ENCODE measurements around the gene SNHG17. TPM values are rescaled to one million over a fixed set of nuclear protein-coding genes. Genes with fewer than 3 reads are reported as not detected.
"Not testable (repeated sequence)": the region's sequence is repeated elsewhere in the genome, so short reads cannot be mapped to it uniquely, and the experiment has no call there.

Gene SNHG17
- total RNA-seq, 1 donor from 2014 or later = 31.6 TPM

GRCh38 chr20:38434301-38434741 is 807 bp downstream of the SNHG17 start:
- TF ChIP-seq CTCF (IDR thresholded peaks at IDR 0.05; ENCODE audit: unreplicated experiment) = no peak
- no peak for DNase-seq (ENCODE audit: low spot score, unreplicated experiment)
- peak overlapping the region; percentile 95 for H3K27ac Mint-ChIP-seq

GRCh38 chr20:38433304-38433972 is 1.7 kb downstream of the SNHG17 start:
- Mint-ChIP-seq H3K9me3 (ENCODE audit: low read depth) (no peaks in the 10 kb centered on the region), H3K27me3 (no peaks in the 10 kb centered on the region), H3K27ac (peak overlapping the region; percentile 33), H3K4me1 (ENCODE audit: low read depth) (peaks cover 13% of the 10 kb centered on the region), H3K4me3 (ENCODE audit: low read depth) (peak overlapping the region; percentile 96), H3K36me3 (ENCODE audit: insufficient read depth) (peaks cover 21% of the 10 kb centered on the region)
- no peak for TF ChIP-seq CTCF (IDR thresholded peaks at IDR 0.05; ENCODE audit: unreplicated experiment)
- DNase-seq (ENCODE audit: low spot score, unreplicated experiment) = no peak

More at GRCh38 chr20:38434301-38434741, 807 bp downstream of the SNHG17 start:
- Mint-ChIP-seq H3K4me3 (ENCODE audit: low read depth) (peak overlapping the region; percentile 96), H3K9me3 (ENCODE audit: low read depth) (no peaks in the 10 kb centered on the region), H3K4me1 (ENCODE audit: low read depth) (peaks cover 13% of the 10 kb centered on the region), H3K27me3 (peaks cover 7% of the 10 kb centered on the region), H3K36me3 (ENCODE audit: insufficient read depth) (peaks cover 18% of the 10 kb centered on the region)

GRCh38 chr20:38432870-38433269 is 2.3 kb downstream of the SNHG17 start:
- peaks cover 13% of the 10 kb centered on the region for H3K4me1 Mint-ChIP-seq (ENCODE audit: low read depth)
- H3K9me3 Mint-ChIP-seq (ENCODE audit: low read depth); H3K4me3 Mint-ChIP-seq (ENCODE audit: low read depth); H3K27ac Mint-ChIP-seq; DNase-seq (ENCODE audit: low spot score, unreplicated experiment); H3K27me3 Mint-ChIP-seq: not testable (repeated sequence)
- peaks cover 24% of the 10 kb centered on the region for H3K36me3 Mint-ChIP-seq (ENCODE audit: insufficient read depth)

GRCh38 chr20:38432292-38432691 is 2.8 kb downstream of the SNHG17 start:
- H3K36me3 Mint-ChIP-seq (ENCODE audit: insufficient read depth) = peaks cover 24% of the 10 kb centered on the region
- H3K4me3 Mint-ChIP-seq (ENCODE audit: low read depth) = no peak overlapping the region
- no peaks in the 10 kb centered on the region for H3K9me3 Mint-ChIP-seq (ENCODE audit: low read depth)
- no peaks in the 10 kb centered on the region for H3K27me3 Mint-ChIP-seq
- no peak for TF ChIP-seq CTCF (IDR thresholded peaks at IDR 0.05; ENCODE audit: unreplicated experiment)
- no peak for DNase-seq (ENCODE audit: low spot score, unreplicated experiment)
- peaks cover 13% of the 10 kb centered on the region for H3K4me1 Mint-ChIP-seq (ENCODE audit: low read depth)
- H3K27ac Mint-ChIP-seq = no peak overlapping the region

- TF ChIP-seq CTCF (IDR thresholded peaks at IDR 0.05; ENCODE audit: unreplicated experiment) = no peak
- H3K27ac Mint-ChIP-seq = no peak overlapping the region
- no peaks in the 10 kb centered on the region for H3K27me3 Mint-ChIP-seq
- no peaks in the 10 kb centered on the region for H3K9me3 Mint-ChIP-seq (ENCODE audit: low read depth)
- H3K4me3 Mint-ChIP-seq (ENCODE audit: low read depth) = no peak overlapping the region
- H3K4me1 Mint-ChIP-seq (ENCODE audit: low read depth) = peaks cover 13% of the 10 kb centered on the region
- no peak for DNase-seq (ENCODE audit: low spot score, unreplicated experiment)
- H3K36me3 Mint-ChIP-seq (ENCODE audit: insufficient read depth) = peaks cover 31% of the 10 kb centered on the region
Measured at GRCh38 chr20:38430679-38431325, 4.3 kb downstream of the SNHG17 start.
